Skeletal muscle satellite cell (primary cell): ENCODE results near the gene DLG1.
"Not testable (repeated sequence)": the region's sequence is repeated elsewhere in the genome, so short reads cannot be mapped to it uniquely, and the experiment has no call there.

ENCODE experiments used
- H3K27me3 ChIP-seq: 2 replicates; pipeline ENCODE4 v1.7.0; 2013; ENCODE audit warnings: low read length; ENCODE audit not compliant: control insufficient read depth, insufficient read depth
- H3K36me3 ChIP-seq: 2 replicates; pipeline ENCODE4 v1.7.0; 2013; ENCODE audit warnings: mild to moderate bottlenecking, control low read depth, low read length; ENCODE audit not compliant: insufficient read depth
- H3K4me1 ChIP-seq: 2 replicates; pipeline ENCODE4 v1.7.0; 2013; ENCODE audit warnings: low read length; ENCODE audit not compliant: control insufficient read depth, insufficient read depth
- H3K4me2 ChIP-seq: 2 replicates; pipeline ENCODE4 v1.7.0; 2013; ENCODE audit warnings: mild to moderate bottlenecking, low read length
- H3K4me3 ChIP-seq: 2 replicates; pipeline ENCODE4 v1.7.0; 2013; ENCODE audit warnings: low read length
- H3K9ac ChIP-seq: 2 replicates; pipeline ENCODE4 v1.7.0; 2013; ENCODE audit warnings: mild to moderate bottlenecking, low read depth, low read length, moderate library complexity
- H3K9me3 ChIP-seq: replicated peaks from 2 replicates; pipeline ENCODE4 v1.7.0; 2013; ENCODE audit warnings: mild to moderate bottlenecking, control low read depth, low read length

DLG1 gene

DNA sequence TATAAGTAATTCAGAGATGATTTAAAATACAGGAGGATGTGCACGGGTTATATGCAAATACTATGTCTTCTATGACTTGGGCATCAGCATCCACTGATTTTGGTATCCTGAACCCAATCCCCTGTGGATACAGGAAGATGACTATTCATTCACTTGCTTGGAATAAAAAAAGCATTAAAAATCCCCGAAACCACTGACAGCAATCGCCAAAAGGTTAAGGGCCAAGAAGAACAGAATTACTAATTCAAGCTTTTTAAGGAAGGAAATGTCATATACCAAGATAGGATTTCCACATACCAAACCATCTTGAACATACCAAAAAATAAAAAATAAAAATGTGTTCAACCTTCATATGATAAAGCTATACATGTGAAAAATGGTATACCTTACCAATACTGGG is 93.7 kb downstream of the DLG1 start:
- no peak overlapping the region for H3K4me2 ChIP-seq
- H3K9ac ChIP-seq: no peak overlapping the region
- H3K4me1 ChIP-seq: peaks cover 13% of the 10 kb centered on the region
- H3K36me3 ChIP-seq: no peaks in the 10 kb centered on the region
- H3K4me3 ChIP-seq: no peak overlapping the region
- no peaks in the 10 kb centered on the region for H3K9me3 ChIP-seq
- H3K27me3 ChIP-seq: no peaks in the 10 kb centered on the region

DNA sequence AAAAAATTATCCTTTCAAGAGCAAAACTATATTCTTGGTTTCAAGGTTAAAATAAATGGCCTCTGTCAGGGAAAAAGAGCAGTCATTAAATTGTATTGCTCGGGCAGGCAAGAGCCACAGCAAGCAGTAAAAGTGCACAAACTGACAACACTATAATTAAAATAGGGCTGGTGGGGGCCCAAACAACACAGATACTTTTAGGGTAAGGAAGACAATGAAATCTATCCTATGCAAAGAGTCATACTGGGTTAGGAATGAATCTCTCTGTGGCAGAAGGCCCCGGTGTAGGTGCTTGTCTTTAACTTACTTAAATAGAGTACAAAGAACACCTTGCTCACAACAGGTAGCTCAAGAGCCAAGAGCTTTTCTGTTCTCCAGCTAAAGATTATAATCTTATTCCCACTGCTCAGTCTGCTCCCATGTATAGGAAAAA is 94.7 kb downstream of the DLG1 start:
- Histone ChIP-seq H3K9me3 (no peaks in the 10 kb centered on the region), H3K36me3 (no peaks in the 10 kb centered on the region), H3K4me2 (no peak overlapping the region), H3K4me1 (peaks cover 13% of the 10 kb centered on the region), H3K9ac (no peak overlapping the region), H3K27me3 (no peaks in the 10 kb centered on the region), H3K4me3 (no peak overlapping the region)

DNA sequence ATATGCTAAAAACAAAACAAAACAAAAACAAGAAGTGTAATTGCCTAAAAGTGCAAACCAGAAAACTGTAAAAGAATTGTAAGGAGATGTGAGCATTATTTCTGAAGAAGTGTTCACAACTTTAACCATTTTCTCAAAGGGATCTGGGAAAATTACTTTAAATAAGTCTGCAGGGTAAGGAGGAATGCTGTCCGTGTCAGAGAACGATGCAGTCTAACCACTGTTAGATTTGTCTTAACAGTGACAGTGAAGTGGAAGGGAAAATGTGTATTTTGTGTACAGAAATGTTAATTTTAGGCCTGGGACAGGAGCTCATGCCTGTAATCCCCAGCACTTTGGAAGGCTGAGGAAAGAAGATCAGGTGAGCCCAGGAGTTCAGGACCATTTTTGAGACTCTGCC is 95.7 kb downstream of the DLG1 start:
- Histone ChIP-seq H3K9ac (no peak overlapping the region), H3K27me3 (no peaks in the 10 kb centered on the region), H3K9me3 (no peaks in the 10 kb centered on the region), H3K4me1 (peaks cover 13% of the 10 kb centered on the region), H3K4me2 (no peak overlapping the region), H3K4me3 (no peak overlapping the region), H3K36me3 (no peaks in the 10 kb centered on the region)

DNA sequence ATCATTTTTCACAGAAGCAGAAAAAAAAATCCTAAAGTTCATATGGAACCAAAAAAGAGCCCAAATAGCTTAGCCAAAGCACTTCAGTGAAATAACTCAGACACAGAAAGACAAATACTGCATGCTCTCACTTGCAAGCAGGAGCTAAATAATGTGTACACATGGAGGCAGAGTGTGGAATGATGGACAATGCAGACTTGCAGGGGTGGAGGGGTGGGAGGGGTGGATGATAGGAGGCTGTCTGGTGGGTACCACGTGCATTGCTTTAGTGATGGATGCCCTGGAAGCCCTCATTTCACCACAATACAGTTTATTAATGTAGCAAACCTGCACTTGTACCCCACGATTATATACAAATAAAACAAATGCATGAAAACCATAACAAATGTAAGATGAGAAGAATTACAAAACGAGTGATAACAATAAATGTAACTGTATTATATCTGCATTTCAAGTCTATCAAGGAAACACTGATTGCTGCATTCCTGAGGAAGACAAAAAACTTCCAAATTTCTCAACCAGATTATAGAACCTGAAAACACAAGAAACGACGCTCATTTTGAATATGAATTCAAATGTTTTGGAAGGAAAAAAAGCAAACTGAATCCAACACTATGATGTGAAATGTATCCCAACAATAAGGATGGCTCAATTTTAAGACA is 96.5 kb downstream of the DLG1 start:
- peaks cover 13% of the 10 kb centered on the region for H3K4me1 ChIP-seq
- no peaks in the 10 kb centered on the region for H3K27me3 ChIP-seq
- H3K9me3 ChIP-seq: no peaks in the 10 kb centered on the region
- H3K9ac ChIP-seq: no peak overlapping the region
- H3K4me3 ChIP-seq: no peak overlapping the region
- H3K4me2 ChIP-seq: no peak overlapping the region
- H3K36me3 ChIP-seq: no peaks in the 10 kb centered on the region

DNA sequence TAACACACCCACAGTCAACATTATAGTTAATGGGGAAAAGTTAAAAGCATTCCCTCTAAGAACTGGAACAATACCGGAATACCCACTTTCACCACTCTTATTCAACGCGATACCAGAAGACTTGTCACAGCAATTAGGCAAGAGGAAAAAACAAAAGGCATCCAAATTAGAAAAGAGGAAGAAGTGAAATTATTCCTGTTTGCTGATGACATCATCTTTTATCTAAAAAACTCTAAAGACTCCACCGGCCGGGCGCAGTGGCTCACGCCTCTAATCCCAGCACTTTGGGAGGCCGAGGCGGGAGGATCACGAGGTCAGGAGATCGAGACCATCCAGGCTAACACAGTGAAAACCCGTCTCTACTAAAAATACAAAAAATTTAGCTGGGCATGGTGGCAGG is 97.6 kb downstream of the DLG1 start:
- not testable (repeated sequence) for H3K9me3 ChIP-seq, H3K4me2 ChIP-seq, H3K9ac ChIP-seq, H3K4me3 ChIP-seq, H3K36me3 ChIP-seq, H3K27me3 ChIP-seq
- peaks cover 13% of the 10 kb centered on the region for H3K4me1 ChIP-seq

DNA sequence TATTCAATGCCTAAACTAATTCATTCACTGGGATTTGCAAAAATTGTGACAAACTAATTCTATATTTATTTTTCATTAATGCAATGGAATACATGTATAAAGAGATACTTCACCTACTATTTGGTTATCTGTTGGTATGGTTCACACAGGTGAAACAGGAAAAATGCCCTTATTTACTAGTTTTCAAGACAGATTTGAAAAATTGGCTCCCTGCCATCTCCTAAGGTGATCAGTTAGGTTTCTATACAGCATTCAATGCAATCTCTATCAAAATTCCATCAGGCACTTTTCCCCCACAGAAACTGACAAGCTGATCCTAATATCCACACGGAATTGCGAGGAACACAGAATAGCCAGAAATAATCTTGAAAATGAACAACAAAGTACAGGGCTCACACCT is 101.1 kb downstream of the DLG1 start:
- Histone ChIP-seq H3K27me3 (no peaks in the 10 kb centered on the region), H3K4me2 (no peak overlapping the region), H3K9ac (no peak overlapping the region), H3K9me3 (no peaks in the 10 kb centered on the region), H3K36me3 (peaks cover 6% of the 10 kb centered on the region), H3K4me1 (no peaks in the 10 kb centered on the region), H3K4me3 (no peak overlapping the region)

DNA sequence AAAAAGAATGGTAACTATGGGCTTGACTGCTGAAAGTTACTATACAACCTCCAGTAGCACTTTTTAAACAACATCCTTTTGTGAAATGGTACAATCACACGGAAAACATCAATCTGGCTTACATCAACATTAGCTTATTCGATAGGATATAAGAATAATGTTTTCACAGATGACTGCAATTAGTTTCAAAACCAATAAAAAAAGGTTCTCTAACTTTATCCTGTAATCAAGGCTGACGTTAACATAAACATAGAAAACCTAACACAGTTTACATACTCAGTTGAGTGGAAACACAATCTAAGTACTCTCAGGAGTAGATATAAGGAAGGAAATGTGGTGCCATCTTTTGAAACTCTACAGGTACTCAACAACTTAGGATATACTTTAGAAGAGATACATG is 102.2 kb downstream of the DLG1 start:
- Histone ChIP-seq H3K27me3 (no peaks in the 10 kb centered on the region), H3K9ac (no peak overlapping the region), H3K4me2 (no peak overlapping the region), H3K9me3 (no peaks in the 10 kb centered on the region), H3K4me1 (no peaks in the 10 kb centered on the region), H3K36me3 (peaks cover 6% of the 10 kb centered on the region), H3K4me3 (no peak overlapping the region)

DNA sequence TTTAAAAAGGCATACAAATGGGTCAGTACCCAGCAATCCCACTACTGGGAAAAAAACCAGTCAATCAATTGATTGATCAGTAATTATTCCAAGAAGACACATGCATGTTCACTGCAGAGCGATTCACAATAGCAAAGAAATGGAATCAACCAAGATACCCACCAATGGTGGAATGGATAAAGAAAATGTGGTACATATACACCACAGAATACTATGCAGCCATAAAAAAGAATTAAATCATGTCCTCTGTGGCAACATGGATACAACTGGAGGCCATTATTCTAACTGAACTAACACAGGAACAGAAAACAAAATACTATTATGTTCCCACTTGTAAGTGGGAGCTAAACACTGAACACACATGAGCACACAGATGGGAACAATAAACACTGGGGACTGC is 103.1 kb downstream of the DLG1 start:
- no peak overlapping the region for H3K9ac ChIP-seq
- no peaks in the 10 kb centered on the region for H3K4me1 ChIP-seq
- H3K27me3 ChIP-seq: no peaks in the 10 kb centered on the region
- no peak overlapping the region for H3K4me2 ChIP-seq
- H3K9me3 ChIP-seq: no peaks in the 10 kb centered on the region
- H3K4me3 ChIP-seq: no peak overlapping the region
- peaks cover 7% of the 10 kb centered on the region for H3K36me3 ChIP-seq

DNA sequence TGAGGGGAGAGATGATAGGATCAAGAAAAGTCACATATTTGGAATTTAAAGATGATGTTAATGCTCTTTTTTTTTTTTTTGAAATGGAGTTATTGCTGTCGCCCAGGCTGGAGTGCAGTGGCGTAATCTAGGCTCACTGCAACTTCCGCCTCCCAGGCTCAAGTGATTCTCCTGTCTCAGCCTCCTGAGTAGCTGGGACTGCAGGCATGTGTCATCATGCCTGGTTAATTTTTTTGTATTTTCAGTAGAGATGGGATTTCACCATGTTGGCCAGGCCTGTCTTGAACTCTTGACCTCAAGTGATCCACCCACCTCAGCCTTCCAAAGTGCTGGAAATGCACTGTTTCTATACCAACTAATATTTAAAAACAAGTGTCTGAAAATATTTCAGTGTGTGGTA is 104.7 kb downstream of the DLG1 start:
- H3K4me2 ChIP-seq, H3K9me3 ChIP-seq, H3K9ac ChIP-seq, H3K36me3 ChIP-seq, H3K4me3 ChIP-seq, H3K4me1 ChIP-seq, H3K27me3 ChIP-seq: not testable (repeated sequence)

DNA sequence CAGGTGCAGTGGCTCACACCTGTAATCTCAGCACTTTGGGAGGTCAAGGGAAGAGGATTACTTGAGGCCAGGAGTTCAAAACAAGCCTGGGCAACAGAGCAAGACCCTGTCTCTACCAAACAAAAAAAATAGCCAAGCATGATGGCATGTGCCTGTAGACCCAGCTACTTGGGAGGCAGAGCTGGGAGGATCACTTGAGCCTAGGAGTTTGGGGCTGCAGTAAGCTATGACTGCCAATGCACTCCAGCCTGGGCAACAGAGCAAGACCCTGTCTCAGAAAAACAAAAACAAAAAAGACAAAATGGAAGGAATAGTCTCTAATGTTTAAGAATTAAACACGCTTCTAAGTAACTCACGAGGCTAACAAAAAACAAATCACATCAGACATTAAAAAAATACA is 106.5 kb downstream of the DLG1 start:
- H3K27me3 ChIP-seq: no peaks in the 10 kb centered on the region
- no peak overlapping the region for H3K4me2 ChIP-seq
- H3K4me3 ChIP-seq: no peak overlapping the region
- H3K9me3 ChIP-seq: no peaks in the 10 kb centered on the region
- no peaks in the 10 kb centered on the region for H3K4me1 ChIP-seq
- peaks cover 8% of the 10 kb centered on the region for H3K36me3 ChIP-seq
- no peak overlapping the region for H3K9ac ChIP-seq

DNA sequence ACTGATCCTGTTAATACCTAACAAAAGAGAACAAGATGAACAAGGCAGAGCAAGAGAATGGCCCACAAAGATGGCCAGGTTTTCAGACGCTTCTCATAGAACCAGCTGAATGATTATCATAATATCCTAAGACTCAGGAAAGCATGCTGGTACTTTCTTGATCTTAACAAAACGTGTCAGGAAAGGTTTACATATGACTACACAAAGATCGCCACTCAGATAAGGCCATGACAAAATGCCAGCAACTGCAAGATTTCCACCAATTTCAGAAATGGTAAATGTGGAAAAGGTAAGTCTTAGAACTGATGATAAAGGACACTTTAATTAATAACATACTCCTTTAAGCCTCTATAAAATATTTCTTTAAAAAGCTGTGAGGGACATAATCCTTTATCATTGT is 108.8 kb downstream of the DLG1 start:
- Histone ChIP-seq H3K4me2 (no peak overlapping the region), H3K36me3 (peaks cover 8% of the 10 kb centered on the region)

DNA sequence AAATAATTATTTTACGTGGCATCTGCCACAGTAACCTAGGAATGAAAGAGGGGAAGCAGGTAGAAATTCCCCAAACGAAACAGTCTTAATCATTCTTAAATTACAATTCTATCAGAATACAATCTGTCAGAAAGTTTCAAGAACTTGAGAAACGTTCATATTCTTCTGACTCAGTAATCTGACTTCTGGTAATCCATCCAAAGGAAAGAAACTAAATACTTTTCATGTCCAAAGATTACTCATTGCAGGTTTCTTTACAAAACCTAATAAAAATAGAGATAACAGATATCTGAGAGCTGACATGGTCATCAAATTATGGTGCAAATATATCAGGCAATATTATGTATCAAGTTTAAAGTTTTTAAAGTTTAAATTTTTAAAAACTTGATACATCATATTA is 109.4 kb downstream of the DLG1 start:
- no peak overlapping the region for H3K4me2 ChIP-seq
- H3K9ac ChIP-seq: no peak overlapping the region
- H3K27me3 ChIP-seq: no peaks in the 10 kb centered on the region
- H3K9me3 ChIP-seq: no peaks in the 10 kb centered on the region
- peaks cover 8% of the 10 kb centered on the region for H3K36me3 ChIP-seq
- H3K4me3 ChIP-seq: no peak overlapping the region
- H3K4me1 ChIP-seq: no peaks in the 10 kb centered on the region

More for the DNA sequence above, 108.8 kb downstream of the DLG1 start:
- Histone ChIP-seq H3K27me3 (no peaks in the 10 kb centered on the region), H3K4me3 (no peak overlapping the region), H3K4me1 (no peaks in the 10 kb centered on the region), H3K9me3 (no peaks in the 10 kb centered on the region), H3K9ac (no peak overlapping the region)
